ENCODE results near the gene GRID1.
A peak's percentile ranks its signal among the peaks of the same experiment; 100 is the strongest.
"Not testable (repeated sequence)": the region's sequence is repeated elsewhere in the genome, so short reads cannot be mapped to it uniquely, and the experiment has no call there.

GRID1 gene

DNA sequence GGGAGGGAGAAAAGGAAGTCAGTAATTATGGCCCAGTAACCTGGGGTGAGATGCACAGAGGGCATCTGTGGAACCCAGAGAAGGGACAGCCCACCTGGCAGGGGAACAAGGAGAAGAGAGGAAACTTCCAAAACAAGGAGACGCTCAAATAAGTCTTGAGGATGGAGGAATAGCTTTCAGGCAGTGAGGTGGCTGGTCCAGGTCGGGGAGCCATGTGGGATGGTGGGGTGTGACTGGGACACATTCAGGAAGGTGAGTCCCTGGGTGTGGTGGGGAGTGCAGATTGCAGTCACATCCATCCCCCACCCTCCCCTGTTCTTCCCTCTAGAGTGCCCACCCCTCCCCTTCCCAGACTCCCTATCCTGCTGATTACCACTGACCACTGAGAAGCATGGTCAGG lies 175.4 kb downstream of the GRID1 start:
- DNase-seq (ENCODE audit: low spot score) = no peak

DNA sequence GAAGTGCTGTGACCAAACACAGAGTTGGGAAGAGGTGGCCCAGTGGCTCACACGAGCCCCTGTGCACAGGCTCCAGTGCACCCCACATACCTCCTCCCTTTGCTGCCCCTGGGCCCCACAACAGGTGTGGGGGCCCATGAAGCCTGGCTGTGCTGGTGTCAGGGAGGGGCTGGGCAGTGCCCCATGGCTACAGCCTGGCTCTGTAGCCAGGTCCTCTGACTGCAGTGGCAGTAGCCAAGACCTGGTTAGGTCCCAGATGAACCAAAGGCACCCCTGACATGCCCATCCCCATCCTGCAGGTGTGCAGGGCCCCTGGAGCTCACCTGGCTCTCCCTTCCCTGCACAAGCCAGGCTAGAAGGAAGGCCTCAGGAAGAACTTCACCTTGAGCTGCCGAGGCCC lies 176.3 kb downstream of the GRID1 start:
- DNase-seq (ENCODE audit: low spot score) = no peak

DNA sequence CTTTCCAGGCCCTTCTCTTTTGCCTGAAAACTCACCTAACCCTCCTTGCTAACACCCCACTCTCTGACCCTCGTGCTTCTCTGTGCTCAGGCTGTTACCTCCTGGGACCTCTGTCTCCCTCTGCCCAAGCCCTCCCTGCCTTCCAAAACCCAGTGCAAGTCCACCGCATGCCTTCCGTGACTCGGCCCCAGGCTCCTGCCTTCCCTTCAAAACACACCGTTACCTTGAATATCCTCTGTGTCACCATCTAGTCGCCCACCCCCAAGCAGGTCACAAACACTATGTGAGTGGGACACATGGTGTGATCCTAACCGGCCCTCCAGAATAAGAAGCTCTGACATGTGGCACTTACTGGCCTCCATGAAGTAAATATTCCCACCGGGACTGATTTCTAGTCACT lies 176.7 kb downstream of the GRID1 start:
- no peak for DNase-seq (ENCODE audit: low spot score)

DNA sequence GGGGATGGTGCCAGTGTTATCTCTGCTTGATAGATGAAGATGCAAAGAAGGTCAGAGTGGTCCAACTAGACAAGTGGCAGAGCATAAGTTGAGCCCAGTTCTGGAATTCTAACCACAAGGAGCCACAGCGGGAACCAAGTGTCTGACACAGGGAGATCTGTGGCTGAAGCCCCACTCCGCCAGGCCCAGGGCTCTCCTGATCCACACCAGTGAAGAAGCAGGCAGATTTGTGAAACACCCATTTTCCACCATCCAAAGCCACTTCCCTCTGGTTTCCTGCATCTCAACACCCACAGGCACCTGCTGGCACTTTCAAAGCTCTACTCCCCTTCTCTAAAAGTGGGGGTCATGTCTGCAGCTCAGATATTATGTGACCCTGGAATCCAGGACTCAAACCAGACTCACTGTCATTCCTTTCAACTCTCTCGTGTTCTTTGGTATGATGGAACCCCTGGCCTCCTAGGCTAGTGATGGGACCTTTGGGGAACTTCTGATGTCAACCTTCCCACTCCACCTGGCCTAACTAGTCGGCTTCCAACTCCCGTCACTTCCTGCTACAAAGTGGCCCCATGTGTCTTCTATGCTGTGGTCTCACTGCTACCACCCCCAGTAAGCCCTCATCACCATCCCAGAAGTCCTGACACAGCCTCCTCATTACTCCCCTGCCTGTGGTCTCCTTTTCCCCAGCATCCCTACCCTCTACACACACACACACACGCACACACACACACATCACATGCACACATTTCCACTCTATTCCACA lies 177.6 kb downstream of the GRID1 start:
- no peak for DNase-seq (ENCODE audit: low spot score)

DNA sequence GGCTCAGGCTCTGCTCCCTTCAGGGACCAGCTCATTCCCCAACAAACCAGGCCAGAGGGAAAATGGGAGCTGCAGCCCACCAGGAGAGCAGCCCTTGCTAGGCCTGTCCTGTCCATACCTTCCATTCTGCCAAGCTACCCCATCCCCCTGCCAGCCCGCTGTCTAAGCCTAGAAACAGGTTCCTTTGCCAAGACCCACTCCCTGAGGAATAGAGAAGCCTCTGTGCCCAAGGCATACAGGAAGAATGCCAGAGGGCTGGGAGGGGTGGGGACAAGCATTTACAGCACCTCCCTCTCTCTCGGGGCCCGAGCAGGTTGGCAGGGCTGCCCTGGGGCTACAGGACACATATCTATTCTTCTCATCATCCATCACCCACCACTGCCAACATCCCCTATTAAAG lies 178.3 kb downstream of the GRID1 start:
- DNase-seq (ENCODE audit: low spot score) = no peak

DNA sequence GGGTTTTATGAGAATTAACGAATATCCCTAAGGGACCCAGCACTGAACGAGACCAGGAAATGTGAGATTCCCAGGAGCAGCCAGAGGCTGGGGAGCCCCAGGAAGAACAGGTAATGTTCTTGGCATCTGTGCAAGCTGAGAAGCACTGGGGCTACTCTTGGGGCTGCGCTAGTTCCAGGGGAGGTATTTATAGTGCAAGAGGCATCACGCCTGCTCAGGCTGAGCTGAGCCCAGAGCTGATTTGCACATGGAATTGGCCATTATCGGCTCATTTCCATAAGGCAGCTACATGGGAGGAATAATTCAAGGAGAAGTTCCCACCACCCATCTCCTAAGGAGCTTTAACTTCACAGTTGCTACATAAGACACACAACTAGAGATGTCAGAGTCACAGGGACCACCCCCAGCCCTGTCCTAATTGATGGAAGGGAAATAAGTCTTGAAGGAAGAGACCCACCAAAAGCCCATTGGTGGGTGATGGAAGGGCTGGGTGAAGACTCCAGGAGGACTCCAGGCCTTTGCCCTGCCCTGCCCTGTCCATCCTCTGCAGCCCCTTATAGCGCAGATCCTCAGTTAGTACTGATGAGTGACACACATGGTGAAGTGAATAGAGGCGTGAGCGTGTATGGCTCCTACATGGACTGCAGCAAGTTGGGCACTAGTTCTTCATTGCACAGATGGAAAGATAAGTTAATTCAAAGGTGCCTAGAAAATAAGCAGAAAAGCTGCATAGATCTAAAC lies 178.9 kb downstream of the GRID1 start:
- DNase-seq (ENCODE audit: low spot score) = no peak

DNA sequence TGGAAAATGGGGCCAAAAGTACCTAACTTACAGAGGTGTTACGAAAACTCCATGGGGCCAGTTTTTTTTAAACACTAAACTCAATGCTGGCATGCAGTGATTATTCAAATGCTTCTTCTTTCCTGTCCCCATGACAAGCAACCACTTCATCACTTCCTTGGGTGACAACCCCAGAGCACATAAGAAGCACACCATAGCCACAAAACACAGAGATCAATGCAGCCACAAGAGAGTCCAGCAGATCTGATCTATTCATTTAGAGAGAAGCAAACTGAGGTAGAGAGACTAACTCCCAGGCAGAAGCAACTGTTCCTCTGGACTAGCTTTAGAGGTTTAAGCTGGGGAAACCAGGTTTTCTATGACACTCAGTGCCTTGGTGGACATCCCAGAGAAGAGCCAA lies 180.0 kb downstream of the GRID1 start:
- DNase-seq (ENCODE audit: low spot score) = no peak

DNA sequence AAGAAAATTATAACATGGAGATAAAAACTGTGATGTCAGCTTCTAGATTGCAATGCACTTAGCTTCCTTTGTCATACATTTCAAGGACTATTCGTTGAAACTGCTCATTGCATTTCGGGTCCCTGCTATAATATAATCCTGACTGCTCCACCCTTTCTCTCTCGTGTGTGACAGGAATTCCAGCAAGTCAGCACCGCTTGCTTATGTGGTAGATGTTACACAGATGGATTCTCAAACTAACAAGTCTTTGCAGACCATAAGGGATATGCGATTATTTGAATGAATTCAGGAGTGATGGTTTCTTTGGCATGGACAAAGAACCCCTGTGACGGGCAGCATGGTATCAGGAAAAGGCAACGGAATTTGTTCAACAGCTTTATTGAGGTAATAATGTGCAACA lies 184.0 kb downstream of the GRID1 start:
- no peak for DNase-seq (ENCODE audit: low spot score)

DNA sequence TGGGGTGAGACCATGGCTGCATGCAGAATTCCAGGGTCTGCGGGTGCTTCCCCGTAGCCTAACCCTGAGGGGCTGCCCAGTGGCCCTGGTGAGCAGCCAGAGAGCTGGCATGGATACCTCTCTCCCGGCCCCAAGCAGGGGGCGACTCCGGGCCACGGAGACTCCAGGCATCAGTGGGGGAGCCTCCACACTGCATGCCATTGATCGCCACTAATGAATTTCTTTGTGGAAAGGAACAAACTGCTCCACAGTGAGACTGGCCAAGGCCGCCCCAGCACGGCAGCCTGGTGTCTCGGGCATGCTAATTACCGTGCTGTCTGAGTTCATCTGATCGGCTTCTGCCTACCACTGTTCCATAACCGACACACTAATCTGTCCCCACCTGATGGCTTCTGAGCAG lies 184.4 kb downstream of the GRID1 start:
- DNase-seq (ENCODE audit: low spot score) = no peak

DNA sequence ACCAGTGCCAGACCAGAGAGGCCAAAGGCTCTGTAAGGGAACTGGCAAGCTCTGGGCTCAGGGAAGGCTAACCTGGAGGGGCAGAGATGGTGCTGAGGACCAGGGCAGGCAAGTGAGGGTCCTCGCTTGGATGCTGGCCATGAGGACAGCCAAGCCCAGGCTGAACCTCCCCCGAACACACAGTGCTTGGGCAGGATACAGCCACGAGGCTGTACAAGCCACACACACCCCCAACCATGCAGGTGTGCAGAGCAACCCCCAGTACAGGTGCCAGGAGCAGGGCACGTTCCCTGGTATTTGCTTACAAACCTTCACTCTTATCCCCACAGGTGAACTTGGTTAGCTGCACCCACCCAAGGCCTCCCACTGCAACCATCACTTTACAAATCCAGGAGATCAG lies 185.7 kb downstream of the GRID1 start:
- no peak for DNase-seq (ENCODE audit: low spot score)

DNA sequence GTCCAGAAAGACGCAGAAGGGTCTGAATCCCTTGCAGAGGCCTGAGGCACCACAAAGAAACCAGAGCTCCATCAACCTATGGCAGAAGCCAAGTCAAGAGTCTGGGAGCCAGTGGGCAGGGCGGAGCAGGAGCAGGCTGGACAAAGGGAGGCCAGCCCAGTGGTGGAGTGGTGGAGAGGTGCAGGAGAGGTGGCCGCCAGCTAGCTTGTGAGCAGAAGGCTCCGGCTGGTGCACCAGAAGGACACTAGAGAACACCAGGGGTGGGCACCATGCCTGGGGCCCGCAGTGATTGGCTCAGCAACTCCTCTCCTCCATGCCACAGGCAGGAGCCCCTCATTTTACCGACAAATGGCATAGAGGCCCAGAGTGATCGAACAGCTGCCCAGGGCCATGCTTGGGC lies 186.6 kb downstream of the GRID1 start:
- no peak for DNase-seq (ENCODE audit: low spot score)

DNA sequence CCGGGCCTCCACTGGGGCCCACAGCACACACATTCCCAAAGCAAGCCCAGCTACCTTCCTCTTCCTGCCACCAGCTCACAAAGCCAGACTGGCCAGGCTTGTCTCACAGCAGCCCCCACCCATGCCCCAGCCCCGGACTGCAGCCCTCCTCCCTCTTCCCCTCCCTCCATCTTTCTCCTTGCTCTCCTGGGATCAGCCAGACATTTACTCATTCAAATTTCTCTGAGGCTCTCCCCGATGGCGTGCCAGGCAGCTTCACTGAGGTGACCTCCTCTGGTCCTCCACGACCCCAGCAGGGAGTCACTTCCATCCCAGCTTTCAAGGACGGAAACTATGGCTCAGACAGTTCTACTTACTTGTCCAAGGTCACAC lies 187.5 kb downstream of the GRID1 start:
- no peak for DNase-seq (ENCODE audit: low spot score)

DNA sequence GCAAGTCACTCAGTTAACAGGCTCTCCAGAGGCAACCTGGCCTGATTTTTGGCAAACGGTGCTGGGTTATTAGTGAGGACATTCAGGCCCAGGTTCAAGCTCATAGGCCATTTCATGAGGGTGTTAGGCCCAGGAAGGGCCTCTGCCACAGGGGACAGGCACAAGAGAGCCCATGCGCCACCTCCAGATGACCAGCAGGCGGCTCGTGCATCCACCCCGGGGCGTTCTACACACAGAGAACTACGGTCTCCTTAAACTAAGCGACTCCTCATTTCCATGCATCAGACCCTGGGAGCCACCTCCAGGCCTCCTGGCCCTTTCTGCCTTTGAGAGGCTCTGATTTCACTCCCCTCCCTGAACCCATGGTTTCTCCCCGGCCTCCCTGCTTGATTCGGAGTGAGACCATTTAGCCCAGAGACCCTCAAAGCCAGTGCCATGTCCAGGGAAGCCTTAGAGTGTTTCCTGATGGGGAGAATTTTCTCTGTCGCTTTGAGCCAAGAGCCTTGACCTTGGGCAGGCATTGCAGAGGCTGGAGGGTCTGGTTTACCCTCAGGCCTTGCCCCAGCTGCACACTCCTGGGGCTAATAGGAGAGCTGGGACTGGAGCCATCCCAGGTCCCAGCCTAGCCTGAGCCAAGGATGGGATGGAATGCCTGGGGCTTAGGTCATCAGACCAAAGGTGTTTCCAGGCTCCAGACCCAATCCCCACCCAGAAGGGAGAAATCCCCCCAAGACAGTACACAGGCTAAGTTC lies 188.0 kb downstream of the GRID1 start:
- DNase-seq (ENCODE audit: low spot score) = peak; percentile 60

DNA sequence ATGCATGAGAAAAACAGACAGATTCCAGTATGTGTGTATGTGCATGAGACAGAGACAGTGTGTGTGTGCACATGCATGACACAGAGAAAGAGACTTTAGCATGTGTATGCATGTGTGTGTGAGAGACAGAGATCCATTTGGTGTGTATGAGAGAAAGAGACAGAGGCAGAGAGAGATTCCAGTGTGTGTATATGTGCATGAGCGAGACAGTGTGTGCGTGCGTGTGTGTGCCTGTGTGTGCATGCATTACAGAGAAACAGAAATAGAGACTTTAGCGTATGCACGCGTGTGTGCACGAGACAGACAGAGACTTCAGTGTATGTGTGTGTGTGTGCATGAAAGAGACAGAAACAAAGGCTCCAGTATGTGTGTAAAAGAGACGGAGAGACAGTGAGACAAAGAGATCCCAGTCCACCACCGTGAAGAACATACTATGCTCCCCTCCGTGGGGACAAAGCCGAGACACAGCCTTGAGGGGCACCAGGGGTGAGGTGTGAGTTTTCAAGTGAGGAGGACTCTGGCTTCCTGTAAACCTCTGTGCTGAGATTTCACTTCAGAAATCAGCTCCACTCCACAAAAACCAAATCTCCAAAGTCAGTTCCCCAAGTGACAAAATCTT lies 188.9 kb downstream of the GRID1 start:
- no peak for DNase-seq (ENCODE audit: low spot score)

DNA sequence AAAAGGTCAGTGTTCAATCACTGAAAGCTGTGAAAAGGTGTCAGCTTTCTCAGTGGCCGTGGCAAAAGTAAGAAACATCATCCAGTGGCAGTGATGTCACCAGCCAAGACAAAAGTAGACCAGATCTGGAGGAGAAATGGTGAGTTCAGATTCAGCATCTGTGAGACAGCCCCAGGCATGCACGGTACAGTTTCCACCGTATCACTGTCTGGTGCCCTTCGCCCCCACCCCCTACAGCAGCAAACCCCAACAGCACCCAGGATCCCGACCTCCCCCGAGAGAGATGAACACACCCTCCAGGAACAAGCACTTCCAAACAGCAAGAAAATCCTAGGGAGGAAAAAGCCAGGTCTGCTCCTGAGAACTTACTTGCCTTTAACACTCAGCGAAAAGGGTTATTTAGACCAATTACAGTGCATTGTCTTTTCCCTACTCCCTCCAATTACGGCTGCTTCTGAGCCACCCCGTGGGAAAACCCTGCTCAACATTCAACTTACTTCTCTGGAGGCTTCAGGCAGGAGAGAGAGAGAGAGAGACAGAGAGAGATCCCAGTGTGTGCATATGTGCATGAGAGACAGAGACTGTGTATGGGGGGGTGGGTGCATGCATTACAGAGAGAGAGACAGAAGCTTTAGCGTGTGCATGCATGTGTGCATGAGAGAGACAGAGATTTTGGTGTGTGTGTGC lies 189.6 kb downstream of the GRID1 start:
- DNase-seq (ENCODE audit: low spot score) = no peak

DNA sequence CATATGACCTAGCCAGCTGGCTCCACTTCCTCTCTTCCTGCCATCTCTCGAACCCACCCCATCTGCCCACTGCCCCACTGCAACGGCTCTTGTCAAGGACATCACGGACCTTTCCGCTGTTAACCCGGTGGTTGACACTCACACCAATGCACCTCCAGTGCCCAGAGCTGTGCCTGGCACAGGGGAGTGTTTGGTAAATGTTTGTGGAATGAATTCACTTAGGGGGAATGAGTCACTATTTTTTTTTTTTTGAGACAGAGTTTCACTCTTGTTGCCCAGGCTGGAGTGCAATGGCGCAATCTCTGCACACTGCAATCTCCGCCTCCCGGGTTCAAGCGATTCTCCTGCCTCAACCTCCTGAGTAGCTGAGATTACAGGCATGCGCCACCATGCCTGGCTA lies 191.1 kb downstream of the GRID1 start:
- not testable (repeated sequence) for DNase-seq (ENCODE audit: low spot score)

DNA sequence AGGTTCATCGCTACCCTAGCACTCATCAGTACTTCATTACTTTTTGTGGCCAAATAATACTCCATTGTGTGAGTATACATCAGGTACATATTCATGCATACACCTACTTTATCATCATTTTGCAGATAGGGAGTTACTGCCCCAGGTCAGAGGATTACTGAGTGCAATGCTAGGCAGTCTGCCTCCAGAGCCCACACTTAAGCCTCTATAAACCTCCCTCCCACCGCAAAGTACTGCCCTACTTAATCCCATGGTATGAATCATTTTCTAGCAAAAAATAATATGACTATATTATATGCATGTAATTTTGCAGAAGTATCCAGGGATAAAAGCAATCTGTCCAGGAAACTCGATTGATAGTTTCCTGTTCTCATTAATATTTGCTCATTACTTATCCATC lies 194.3 kb downstream of the GRID1 start:
- no peak for DNase-seq (ENCODE audit: low spot score)

DNA sequence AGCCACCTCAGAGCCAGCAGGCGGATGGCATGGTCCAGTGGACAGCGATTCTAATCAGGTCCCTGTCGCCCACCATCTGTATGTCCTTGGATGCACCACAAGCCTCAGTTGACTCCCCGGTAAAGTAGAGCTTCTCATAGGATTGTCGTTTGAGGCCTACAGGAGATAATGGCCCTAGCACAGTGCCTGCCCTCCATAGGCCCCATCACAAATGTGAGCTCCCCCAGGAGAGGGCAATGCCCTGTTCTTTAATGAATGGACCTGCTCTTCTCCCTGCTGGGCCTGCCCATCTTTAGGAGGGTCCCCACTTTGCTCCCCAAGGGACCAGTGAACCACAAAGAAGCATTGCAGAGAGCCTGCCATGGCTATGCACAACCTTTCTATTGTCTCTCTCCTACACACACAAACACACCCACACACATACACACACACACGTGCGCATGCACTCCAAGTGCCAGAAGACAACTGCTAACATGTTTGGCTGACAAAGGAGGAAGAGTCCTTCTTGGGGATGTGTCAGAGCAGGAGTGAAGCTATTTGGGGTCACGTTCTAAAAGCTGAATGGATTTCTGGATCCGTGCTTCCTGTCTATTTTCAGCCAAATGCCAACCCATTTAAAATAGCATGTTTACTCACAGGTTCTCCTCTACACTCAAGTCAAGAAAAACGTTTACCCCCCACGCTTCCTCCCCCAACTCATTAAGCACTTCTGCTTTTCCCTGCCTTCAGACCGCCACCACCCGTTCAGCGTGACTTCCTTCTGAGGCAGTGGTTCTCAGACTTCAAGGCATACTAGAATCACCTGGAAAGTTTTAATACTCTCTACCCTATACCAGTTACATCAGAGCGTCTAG lies 196.1 kb downstream of the GRID1 start:
- DNase-seq (ENCODE audit: low spot score) = no peak

DNA sequence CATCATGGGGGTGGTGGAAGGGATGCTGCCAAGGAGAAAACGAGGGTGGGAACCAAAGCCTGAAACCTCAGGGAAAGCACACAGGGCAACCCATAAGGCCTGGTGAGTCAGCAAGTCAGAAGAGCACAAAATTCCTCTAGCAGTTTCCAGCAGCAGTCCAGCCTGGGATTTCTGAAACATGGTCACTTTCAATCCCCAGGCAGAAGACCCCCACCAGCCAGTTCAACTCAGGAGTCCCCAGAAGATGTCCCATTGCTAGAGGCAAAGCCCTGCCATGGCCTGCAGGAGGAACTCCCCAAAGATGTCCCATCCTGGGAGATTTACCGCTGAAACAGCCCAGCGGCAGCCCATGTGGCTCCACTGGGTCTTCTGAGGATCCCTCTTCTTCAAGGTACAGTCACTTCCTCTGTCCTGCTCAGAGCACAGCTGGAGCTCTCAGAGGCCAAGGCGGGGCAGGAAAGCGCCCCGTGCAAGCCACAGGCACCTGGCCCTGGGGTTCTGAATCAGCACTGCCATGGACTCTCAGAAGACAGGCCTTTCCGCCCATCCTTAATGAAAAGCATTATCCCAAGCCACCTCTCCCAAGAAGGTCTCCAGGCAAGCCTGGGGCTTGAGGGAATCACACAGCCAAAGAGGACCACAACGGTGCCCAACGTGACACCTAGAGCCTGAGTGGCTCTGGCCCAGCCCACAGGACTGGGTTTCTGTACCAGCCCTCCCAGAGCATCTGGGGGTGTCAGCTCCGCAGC lies 196.9 kb downstream of the GRID1 start:
- no peak for DNase-seq (ENCODE audit: low spot score)

DNA sequence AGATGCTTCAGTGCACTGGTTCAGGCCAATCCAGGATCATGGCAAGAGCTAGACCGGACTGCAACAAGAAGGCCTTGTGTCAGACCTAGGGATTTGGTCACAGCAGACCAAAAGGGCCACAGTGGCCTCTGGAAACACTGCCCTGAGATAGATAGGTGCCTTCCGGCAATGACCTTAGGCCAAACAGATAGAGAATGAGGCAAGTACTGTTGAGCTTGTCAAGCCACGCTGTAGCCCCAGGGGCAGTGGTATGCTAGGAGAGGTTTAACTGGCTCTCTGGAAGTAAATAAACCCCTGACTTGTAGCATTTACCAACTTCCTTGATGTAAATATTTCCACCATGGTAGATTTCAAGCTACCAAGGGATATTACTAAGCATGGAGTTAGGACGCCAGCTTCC lies 197.5 kb downstream of the GRID1 start:
- no peak for DNase-seq (ENCODE audit: low spot score)

Data from AG20443 (cell line).